Body of pancreas (tissue), 4 donors: ENCODE data around the gene RAB40C.

Source experiments
- CTCF ChIP-seq, 7 experiments: fragments of 450-650 bp in 4 of 7; fragments of 200-600 bp in 3 of 7; sonication (generic) in 3 of 7; IDR thresholded peaks; one replicate each; pipeline ENCODE4 v1.5.1; 2016 to 2019; ENCODE audit warnings: antibody characterized with exemption in 7 of 7
- POLR2A ChIP-seq, 3 donors: fragments of 450-650 bp; IDR thresholded peaks; one replicate each; pipeline ENCODE4 v1.6.1; 2016; ENCODE audit warnings: antibody characterized with exemption in 3 of 3, mild to moderate bottlenecking in 2 of 3

DNA sequence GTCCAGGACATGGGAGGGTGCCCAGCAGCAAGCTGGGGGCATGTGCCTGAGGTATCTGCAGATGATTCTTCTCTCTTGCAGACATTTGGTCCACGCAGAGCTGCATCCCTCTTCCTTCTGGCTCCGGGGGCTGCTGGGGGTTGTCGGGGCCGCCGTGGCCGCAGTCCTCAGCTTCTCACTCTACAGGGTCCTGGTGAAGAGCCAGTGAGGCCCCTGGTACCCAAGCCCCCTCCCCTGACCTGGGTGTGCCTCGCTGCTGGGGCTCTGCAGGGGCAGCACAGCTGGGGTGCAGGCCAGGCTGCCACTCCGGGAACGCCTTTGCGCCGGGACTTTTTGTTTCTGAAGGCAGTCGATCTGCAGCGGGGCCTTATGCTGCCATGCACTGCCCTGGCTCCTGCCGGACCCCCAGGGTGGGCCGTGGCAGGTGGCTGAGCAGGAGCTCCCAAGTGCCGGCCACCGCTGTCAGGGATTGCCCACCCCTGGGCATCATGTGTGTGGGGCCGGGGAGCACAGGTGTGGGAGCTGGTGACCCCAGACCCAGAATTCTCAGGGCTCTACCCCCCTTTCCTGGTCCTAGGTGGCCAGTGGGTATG lies 83.6 kb downstream of the RAB40C start:
- no peak for TF ChIP-seq POLR2A (IDR thresholded peaks at IDR 0.05)
- no peak for TF ChIP-seq CTCF (IDR thresholded peaks at IDR 0.05)
